Naive thymus-derived CD8-positive, alpha-beta T cell (primary cell): ENCODE measurements around the gene MUC2. TPM values are rescaled to one million over a fixed set of nuclear protein-coding genes. Genes with fewer than 3 reads are reported as not detected.
A peak's percentile ranks its signal among the peaks of the same experiment; 100 is the strongest.

Experiments
- ATAC-seq, 2 donors: fragments of 150-1000 bp; cut with Tn5 transposase in 1 of 2; sonication (Bioruptor Pico), chemical (Tn5 transposase) in 1 of 2; 1 replicate in 1 of 2; 2 replicates in 1 of 2; pipeline ENCODE4 v1.10.0; 2021; ENCODE audit warnings: mild to moderate bottlenecking in 2 of 2, moderate library complexity in 2 of 2
- POLR2A ChIA-PET: fragments of 350-600 bp; sonication (Branson Sonifier 250); formaldehyde crosslinking; loops from one replicate; lab custom pipeline; 2021; ENCODE audit warnings: antibody characterized with exemption; lab: Charles Lee
- DNase-seq, 10 donors: peaks; one replicate each; pipeline versions ENCODE4 v3.0.0 to v3.0.0-alpha.2; 2020 to 2022
- H3K27ac Mint-ChIP-seq, 10 donors: one replicate each; pipeline ENCODE4 v1.8.0; 2020 to 2022; ENCODE audit warnings: mild to moderate bottlenecking in 10 of 10, mixed read lengths in 10 of 10, moderate library complexity in 4 of 10, inconsistent platforms in 1 of 10
- H3K27me3 Mint-ChIP-seq, 5 donors: one replicate each; pipeline ENCODE4 v1.8.0; 2021 to 2022; ENCODE audit warnings: mixed read lengths in 5 of 5
- H3K36me3 Mint-ChIP-seq, 3 donors: one replicate each; pipeline ENCODE4 v1.8.0; 2020 to 2022; ENCODE audit warnings: mixed read lengths in 3 of 3, mild to moderate bottlenecking in 2 of 3, inconsistent platforms in 1 of 3
- H3K4me1 Mint-ChIP-seq, 4 donors: one replicate each; pipeline ENCODE4 v1.8.0; 2021 to 2022; ENCODE audit warnings: mixed read lengths in 4 of 4
- H3K4me3 Mint-ChIP-seq, 10 donors: one replicate each; pipeline ENCODE4 v1.8.0; 2020 to 2022; ENCODE audit warnings: mild to moderate bottlenecking in 10 of 10, mixed read lengths in 10 of 10, moderate library complexity in 6 of 10, inconsistent platforms in 1 of 10
- H3K9me3 Mint-ChIP-seq, 9 donors: one replicate each; pipeline ENCODE4 v1.8.0; 2020 to 2022; ENCODE audit warnings: mixed read lengths in 9 of 9, mild to moderate bottlenecking in 3 of 9, inconsistent platforms in 1 of 9, moderate library complexity in 1 of 9
- polyA plus RNA-seq, 3 donors: library from polyadenylated mRNA; unstranded; fragments of 300-500 nt; fragmentation: Illumina TruSeq; gene quantifications; one replicate each; pipeline ENCODE4 v1.2.3, GENCODE V29; 2021
- total RNA-seq, 8 experiments: library from RNA in 2 of 8; stranded (reverse) in 2 of 8; gene quantifications; one replicate each; pipeline ENCODE4 v1.2.3 and lab custom pipeline; 2021 to 2026

Gene MUC2
- total and polyA plus RNA-seq, 5 experiments from 2014 or later: not detected

DNA sequence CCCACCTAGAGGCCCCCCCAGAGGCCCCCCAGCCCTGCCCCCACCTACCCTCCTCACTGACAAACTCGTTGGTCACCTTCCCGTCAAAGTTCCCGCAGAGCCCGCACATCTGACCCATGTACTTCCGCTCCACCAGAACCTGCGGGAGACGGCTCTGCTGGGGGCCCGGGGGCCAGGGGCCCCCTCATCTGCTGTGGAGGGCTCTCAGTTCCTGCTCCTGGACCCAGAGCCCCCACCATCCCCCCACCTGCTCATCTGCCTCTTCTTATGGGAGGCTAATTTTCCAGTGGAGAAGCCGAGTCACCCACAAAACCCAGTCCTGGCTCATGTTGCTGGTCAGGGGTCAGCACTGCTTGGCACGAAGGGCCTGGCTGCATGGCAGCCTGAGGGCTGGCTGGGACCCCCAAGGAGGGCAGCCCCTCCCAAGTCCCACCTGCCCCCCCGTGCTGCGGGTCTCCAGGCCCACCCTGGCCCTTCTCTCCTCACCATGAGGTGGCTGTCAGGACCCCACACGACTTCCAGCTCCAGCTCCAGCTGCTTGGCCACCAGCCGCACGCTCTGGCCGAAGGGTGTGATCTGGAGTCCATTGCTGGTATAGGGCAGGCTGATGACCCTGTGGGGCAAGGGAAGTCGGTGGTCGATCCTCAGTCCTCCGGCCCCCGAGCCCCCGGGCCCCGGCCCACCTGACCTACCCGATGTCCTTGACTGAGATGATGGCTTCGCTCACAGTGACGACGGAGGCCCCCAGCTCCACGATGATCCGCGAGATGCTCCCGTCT lies 43.4 kb upstream of the MUC2 start:
- POLR2A ChIA-PET: no interaction called here
- Mint-ChIP-seq H3K36me3 (no peaks in the 10 kb centered on the region), H3K27ac (peak overlapping the region in 1 of 10 donors; percentile 56), H3K4me3 (no peak overlapping the region), H3K4me1 (peaks cover 0 to 7% (median under 1%) of the 10 kb centered on the region in 4 donors), H3K9me3 (no peaks in the 10 kb centered on the region), H3K27me3 (no peaks in the 10 kb centered on the region)
- ATAC-seq (no peak), DNase-seq (no peak)

GRCh38 chr11:1032310-1032891 lies 42.3 kb upstream of the MUC2 start:
- POLR2A ChIA-PET: no interaction called here
- Mint-ChIP-seq H3K27ac (peak overlapping the region in 1 of 10 donors; percentile 32), H3K4me3 (peak overlapping the region in 3 of 10 donors; percentile 6 to 70 (median 19)), H3K27me3 (no peaks in the 10 kb centered on the region), H3K4me1 (peaks cover 0 to 7% (median under 1%) of the 10 kb centered on the region in 4 donors), H3K9me3 (no peaks in the 10 kb centered on the region), H3K36me3 (no peaks in the 10 kb centered on the region)
- DNase-seq (no peak), ATAC-seq (no peak)

DNA sequence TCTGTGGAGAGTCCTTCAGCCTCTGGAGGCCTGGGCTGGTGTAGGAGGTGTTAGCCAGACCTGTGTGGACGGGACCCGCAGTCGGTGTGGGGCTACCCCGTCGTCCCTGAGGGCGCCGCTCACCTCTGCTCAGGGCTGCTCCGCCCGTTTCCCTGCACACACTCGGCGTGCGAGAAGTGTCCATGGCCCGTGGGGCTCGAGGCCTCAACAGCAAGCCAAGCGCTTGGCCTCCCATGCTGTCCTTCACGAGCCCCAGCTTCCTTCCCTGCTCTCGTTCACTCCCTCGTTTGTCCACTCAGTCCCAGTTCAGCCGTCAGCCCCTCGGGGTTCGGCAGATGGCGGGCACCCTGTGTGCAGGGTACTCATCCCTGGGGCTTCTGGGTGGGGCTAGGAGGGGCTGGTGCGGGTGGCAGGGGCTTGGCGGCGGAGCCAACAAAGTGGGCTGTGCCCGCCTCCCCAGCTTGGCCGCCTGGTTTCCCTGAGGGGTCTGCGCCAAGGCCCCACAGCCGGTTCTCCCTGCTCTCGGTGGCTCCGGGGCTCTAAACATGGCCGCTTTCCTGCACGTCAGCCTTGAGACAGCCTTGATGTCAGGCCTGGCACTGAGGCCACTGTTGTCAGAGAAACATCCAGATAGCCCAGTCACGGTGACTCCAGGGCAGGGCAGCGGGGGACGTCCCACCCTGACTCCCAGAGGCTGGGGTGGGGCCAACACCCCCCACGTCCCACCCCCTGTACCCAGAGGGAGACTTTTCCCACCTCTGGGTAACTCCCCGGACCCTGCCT lies 41.5 kb upstream of the MUC2 start:
- Mint-ChIP-seq H3K27ac (peak overlapping the region in 1 of 10 donors; percentile 32), H3K36me3 (no peaks in the 10 kb centered on the region), H3K27me3 (no peaks in the 10 kb centered on the region), H3K4me3 (peak overlapping the region in 1 of 10 donors; percentile 29), H3K9me3 (no peaks in the 10 kb centered on the region), H3K4me1 (peaks cover 0 to 7% (median under 1%) of the 10 kb centered on the region in 4 donors)
- ATAC-seq: no peak
- no peak for DNase-seq
- POLR2A ChIA-PET: no interaction called here

- DNase-seq (no peak), ATAC-seq (no peak)
- no peaks in the 10 kb centered on the region for H3K9me3 Mint-ChIP-seq
- no peak overlapping the region for H3K4me3 Mint-ChIP-seq
- peaks cover 0 to 2% (median 0%) of the 10 kb centered on the region in 5 donors for H3K27me3 Mint-ChIP-seq
- POLR2A ChIA-PET: no interaction called here
- no peaks in the 10 kb centered on the region for H3K36me3 Mint-ChIP-seq
- H3K4me1 Mint-ChIP-seq: peaks cover 0 to 6% (median 0%) of the 10 kb centered on the region in 4 donors
- H3K27ac Mint-ChIP-seq: no peak overlapping the region
Observed at GRCh38 chr11:1034001-1034400, 40.7 kb upstream of the MUC2 start.

- ATAC-seq (no peak), DNase-seq (no peak)
- H3K9me3 Mint-ChIP-seq: no peaks in the 10 kb centered on the region
- peaks cover 0 to 6% (median 0%) of the 10 kb centered on the region in 4 donors for H3K4me1 Mint-ChIP-seq
- H3K27me3 Mint-ChIP-seq: peaks cover 0 to 2% (median 0%) of the 10 kb centered on the region in 5 donors
- H3K36me3 Mint-ChIP-seq: no peaks in the 10 kb centered on the region
- POLR2A ChIA-PET: no interaction called here
- H3K27ac Mint-ChIP-seq: no peak overlapping the region
- no peak overlapping the region for H3K4me3 Mint-ChIP-seq
Observed at GRCh38 chr11:1034456-1035295, 40.0 kb upstream of the MUC2 start.

GRCh38 chr11:1035577-1036283 lies 38.9 kb upstream of the MUC2 start:
- Mint-ChIP-seq H3K36me3 (no peaks in the 10 kb centered on the region), H3K4me3 (no peak overlapping the region), H3K9me3 (no peaks in the 10 kb centered on the region), H3K27me3 (peaks cover 0 to 2% (median 0%) of the 10 kb centered on the region in 5 donors), H3K27ac (no peak overlapping the region), H3K4me1 (peaks cover 0 to 6% (median 0%) of the 10 kb centered on the region in 4 donors)
- ATAC-seq (no peak), DNase-seq (no peak)
- POLR2A ChIA-PET: no interaction called here

DNA sequence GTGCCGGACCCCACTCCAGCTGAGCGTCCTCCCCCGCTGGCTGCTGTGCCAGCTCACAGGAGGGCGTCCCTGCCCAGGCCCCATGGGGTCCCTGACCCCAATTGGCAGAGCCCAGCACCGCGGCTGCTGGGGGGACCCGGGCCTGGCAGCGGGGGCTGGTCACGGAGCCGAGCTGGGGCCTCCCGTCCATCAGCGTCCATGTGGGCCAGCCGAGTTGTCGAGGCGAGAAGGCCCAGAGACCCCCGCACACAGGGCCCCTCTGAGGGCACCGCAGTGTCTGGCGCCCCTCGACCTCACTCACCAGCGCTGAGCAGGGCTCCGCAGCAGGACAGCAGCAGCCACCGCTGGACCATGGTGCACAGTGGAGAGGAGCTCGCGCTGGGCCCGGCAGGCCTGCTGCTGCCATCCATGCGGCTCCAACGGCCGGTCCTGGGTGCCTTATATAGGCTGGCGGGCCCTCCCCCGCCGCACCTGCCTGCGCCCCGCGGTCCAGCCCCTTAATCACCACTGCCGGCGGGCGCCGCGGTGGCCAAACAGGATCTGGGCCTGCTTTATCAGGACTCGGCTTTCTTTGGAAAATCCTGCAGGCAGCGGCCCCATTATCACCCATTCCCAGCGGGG lies 38.3 kb upstream of the MUC2 start, which contains the start of gene MUC6:
Gene MUC6, minus strand, starts transcription at position 416 of the 621 bp plus-strand sequence. Its CDS starts 63 bp downstream, at position 353.
- Mint-ChIP-seq H3K36me3 (no peaks in the 10 kb centered on the region), H3K9me3 (no peaks in the 10 kb centered on the region), H3K27ac (no peak within 1 kb of the TSS), H3K27me3 (peaks cover 0 to 2% (median 0%) of the 10 kb centered on the region in 5 donors), H3K4me1 (peaks cover 0 to 6% (median 0%) of the 10 kb centered on the region in 4 donors), H3K4me3 (no peak within 1 kb of the TSS)
- POLR2A ChIA-PET: no interaction called here
- DNase-seq (no peak), ATAC-seq (no peak)

GRCh38 chr11:1036931-1037330 lies 37.7 kb upstream of the MUC2 start:
- Mint-ChIP-seq H3K9me3 (no peaks in the 10 kb centered on the region), H3K27ac (no peak overlapping the region), H3K36me3 (no peaks in the 10 kb centered on the region), H3K4me1 (peaks cover 0 to 6% (median 0%) of the 10 kb centered on the region in 4 donors), H3K27me3 (peaks cover 0 to 2% (median 0%) of the 10 kb centered on the region in 5 donors), H3K4me3 (no peak overlapping the region)
- POLR2A ChIA-PET: no interaction called here
- ATAC-seq: no peak
- DNase-seq: no peak

GRCh38 chr11:1037506-1038055 lies 37.1 kb upstream of the MUC2 start:
- Mint-ChIP-seq H3K4me3 (no peak overlapping the region), H3K36me3 (no peaks in the 10 kb centered on the region), H3K27me3 (peaks cover 0 to 2% (median 0%) of the 10 kb centered on the region in 5 donors), H3K4me1 (peaks cover 0 to under 1% (median 0%) of the 10 kb centered on the region in 4 donors), H3K27ac (no peak overlapping the region), H3K9me3 (no peaks in the 10 kb centered on the region)
- DNase-seq: no peak
- POLR2A ChIA-PET: no interaction called here
- no peak for ATAC-seq

DNA sequence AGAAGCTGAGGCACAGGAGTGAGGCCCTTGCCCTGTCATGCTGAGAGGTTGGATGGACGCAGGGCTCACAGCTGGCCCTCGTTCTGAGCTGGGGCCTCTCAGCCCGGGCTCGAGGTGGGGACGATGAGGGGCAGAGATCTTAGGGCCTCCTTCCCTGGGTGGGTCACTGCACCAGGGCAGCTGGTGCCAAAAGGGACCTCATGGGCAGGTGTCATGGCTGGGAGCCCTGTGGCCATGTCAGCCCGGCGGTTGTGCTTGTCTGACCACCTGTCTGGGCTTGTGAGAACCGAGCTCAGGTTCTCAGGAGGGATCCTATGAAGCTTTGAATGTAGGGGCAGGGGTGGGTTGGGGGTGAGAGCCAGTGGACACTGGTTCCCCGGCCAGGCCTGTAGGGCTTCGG lies 36.3 kb upstream of the MUC2 start:
- Mint-ChIP-seq H3K4me3 (no peak overlapping the region), H3K27me3 (peaks cover 0 to 2% (median 0%) of the 10 kb centered on the region in 5 donors), H3K36me3 (no peaks in the 10 kb centered on the region), H3K27ac (no peak overlapping the region), H3K9me3 (no peaks in the 10 kb centered on the region), H3K4me1 (no peaks in the 10 kb centered on the region)
- no peak for DNase-seq
- no peak for ATAC-seq
- POLR2A ChIA-PET: no interaction called here

DNA sequence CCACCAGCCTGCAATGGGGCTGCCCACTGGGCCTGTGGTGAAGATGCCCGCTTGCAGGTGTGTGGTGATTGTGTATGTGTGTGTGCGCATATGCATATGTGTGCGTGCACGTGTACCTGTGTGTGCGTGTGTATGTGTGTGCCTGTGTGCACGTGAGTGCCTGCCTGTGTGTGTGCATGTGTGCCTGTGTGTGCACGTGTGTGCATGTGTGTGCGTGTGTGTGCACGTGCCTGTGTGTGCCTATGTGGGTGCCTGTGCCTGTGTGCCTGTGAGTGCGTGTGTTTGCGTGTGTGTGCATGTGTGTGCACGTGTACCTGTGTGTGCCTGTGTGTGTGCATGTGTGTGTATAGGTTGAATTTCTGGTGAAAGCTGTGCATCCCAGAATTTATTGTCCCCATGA lies 35.8 kb upstream of the MUC2 start:
- H3K27ac Mint-ChIP-seq: peak overlapping the region in 1 of 10 donors; percentile 48
- no peaks in the 10 kb centered on the region for H3K36me3 Mint-ChIP-seq
- POLR2A ChIA-PET: no interaction called here
- no peaks in the 10 kb centered on the region for H3K4me1 Mint-ChIP-seq
- H3K9me3 Mint-ChIP-seq: no peaks in the 10 kb centered on the region
- no peak for DNase-seq
- ATAC-seq: no peak
- no peak overlapping the region for H3K4me3 Mint-ChIP-seq
- peaks cover 0 to 3% (median under 1%) of the 10 kb centered on the region in 5 donors for H3K27me3 Mint-ChIP-seq
